HepG2 (cell line): ENCODE results near the gene CCT4. TPM values are rescaled to one million over a fixed set of nuclear protein-coding genes. Genes with fewer than 3 reads are reported as not detected.

Experiments used
- ATAC-seq: fragments of 200-7000 bp; cut with Tn5 transposase; 3 replicates; pipeline ENCODE4 v1.9.1; 2020; ENCODE audit warnings: mild to moderate bottlenecking, moderate library complexity
- BruUV-seq: library from RNA; stranded (reverse); fragments of 400-500 nt; replicated peaks from 2 replicates; lab custom pipeline; 2021; lab: Mats Ljungman, UMichigan
- CTCF ChIA-PET: fragments of 300-600 bp; formaldehyde crosslinking; extraction: SDS; loops from one replicate; lab custom pipeline; 2021; ENCODE audit warnings: low total read pairs, inconsistent platforms, low intra/inter-chr PET ratio; lab: Yijun Ruan, JAX
- POLR2A ChIA-PET: fragments of 350-600 bp; sonication (Branson Sonifier 250); formaldehyde crosslinking; loops from one replicate; lab custom pipeline; 2020; ENCODE audit warnings: antibody characterized with exemption, inconsistent platforms; lab: Yijun Ruan, JAX
- DNase-seq: peaks from one replicate; pipeline ENCODE4 v3.0.0-alpha.2; 2015; ENCODE audit warnings: low spot score
- FAIRE-seq: peaks from 3 replicates; lab custom pipeline; 2011; peaks lifted over from hg19 to GRCh38; lab: Jason Lieb, UNC
- H2AFZ ChIP-seq: one replicate; pipeline ENCODE4 v1.6.1; 2011; ENCODE audit warnings: low read length, inconsistent platforms
- H3K27ac ChIP-seq: fragments of 300-600 bp; 3 replicates; pipeline ENCODE4 v1.8.0; 2011; ENCODE audit warnings: mixed run types, mild to moderate bottlenecking, mixed read lengths, low read length, inconsistent platforms; ENCODE audit not compliant: insufficient read depth; ENCODE audit errors: extremely low read length
- H3K27me3 ChIP-seq, 2 experiments: fragments of 200-600 bp in 1 of 2; 2 replicates in 1 of 2; 3 replicates in 1 of 2; pipeline versions ENCODE4 v1.6.0 to v1.8.0; 2011; ENCODE audit warnings: low read length in 2 of 2, mild to moderate bottlenecking in 2 of 2, moderate library complexity in 2 of 2, inconsistent platforms in 1 of 2; ENCODE audit not compliant: insufficient read depth in 2 of 2, control insufficient read depth in 1 of 2
- H3K36me3 ChIP-seq, 2 experiments: fragments of 200-600 bp in 1 of 2; replicated peaks in 1 of 2; 2 replicates in 1 of 2; 3 replicates in 1 of 2; pipeline versions ENCODE4 v1.5.1 to v1.8.0; 2011; ENCODE audit warnings: low read length in 2 of 2, inconsistent platforms in 1 of 2; ENCODE audit not compliant: insufficient read depth in 2 of 2, control insufficient read depth in 1 of 2
- H3K4me1 ChIP-seq: 2 replicates; pipeline ENCODE4 v1.5.1; 2012; ENCODE audit warnings: low read length, inconsistent platforms; ENCODE audit not compliant: insufficient read depth
- H3K4me2 ChIP-seq: 2 replicates; pipeline ENCODE4 v1.6.0; 2011; ENCODE audit warnings: low read depth, low read length, inconsistent platforms
- H3K4me3 ChIP-seq, 3 experiments: fragments of 200-600 bp in 1 of 3; sonication (generic), shearing (Covaris generic) in 1 of 3; replicated peaks in 1 of 3; 2 replicates each; pipeline ENCODE4 v1.5.1; 2011 to 2016; ENCODE audit warnings: low read length in 3 of 3, inconsistent platforms in 2 of 3, low read depth in 2 of 3, mild to moderate bottlenecking in 2 of 3, control low read depth in 1 of 3, mixed read lengths in 1 of 3; ENCODE audit not compliant: insufficient read depth in 1 of 3
- H3K79me2 ChIP-seq: one replicate; pipeline ENCODE4 v1.6.1; 2011; ENCODE audit warnings: low read length, inconsistent platforms; ENCODE audit not compliant: insufficient read depth
- H3K9ac ChIP-seq: 2 replicates; pipeline ENCODE4 v1.6.0; 2011; ENCODE audit warnings: mild to moderate bottlenecking, low read depth, low read length, inconsistent platforms; ENCODE audit not compliant: insufficient read depth
- H3K9me3 ChIP-seq: 2 replicates; pipeline ENCODE4 v1.5.1; 2012; ENCODE audit warnings: mild to moderate bottlenecking, low read length
- H4K20me1 ChIP-seq: 2 replicates; pipeline ENCODE4 v1.6.0; 2011; ENCODE audit warnings: inconsistent platforms, mild to moderate bottlenecking, low read length, moderate library complexity; ENCODE audit not compliant: insufficient read depth
- BATF2 ChIP-seq: sonication (generic); formaldehyde crosslinking; IDR thresholded peaks from 2 replicates; pipeline ENCODE4 v1.8.0; 2022; ENCODE audit warnings: mild to moderate bottlenecking, missing genetic modification reagents, moderate library complexity
- CBFB ChIP-seq: sonication (generic); formaldehyde crosslinking; IDR thresholded peaks from 2 replicates; pipeline ENCODE4 v1.4.0; 2020; ENCODE audit warnings: missing genetic modification reagents
- FOXC1 ChIP-seq: sonication (generic); formaldehyde crosslinking; IDR thresholded peaks from 2 replicates; pipeline ENCODE4 v1.8.0; 2022; ENCODE audit warnings: mild to moderate bottlenecking, missing genetic modification reagents, borderline replicate concordance
- KDM1A ChIP-seq: IDR thresholded peaks from 2 replicates; pipeline ENCODE4 v1.6.1; 2016; ENCODE audit warnings: missing compliant biosample characterization
- NR2C2 ChIP-seq: sonication (generic); formaldehyde crosslinking; IDR thresholded peaks from 2 replicates; pipeline ENCODE4 v1.4.0; 2020; ENCODE audit warnings: missing genetic modification reagents, mild to moderate bottlenecking, moderate library complexity, borderline replicate concordance
- RERE ChIP-seq: IDR thresholded peaks from 2 replicates; pipeline ENCODE4 v1.6.1; 2016; ENCODE audit warnings: low read depth, missing genetic modification reagents, missing compliant biosample characterization
- XBP1 ChIP-seq: sonication (generic); formaldehyde crosslinking; IDR thresholded peaks from 2 replicates; pipeline ENCODE4 v1.5.0; 2020; ENCODE audit warnings: missing genetic modification reagents
- ZNF253 ChIP-seq: sonication (generic); formaldehyde crosslinking; IDR thresholded peaks from 2 replicates; pipeline ENCODE4 v1.8.0; 2022; ENCODE audit warnings: mild to moderate bottlenecking, missing genetic modification reagents, borderline replicate concordance
- ZNF281 ChIP-seq: sonication (generic); formaldehyde crosslinking; IDR thresholded peaks from 2 replicates; pipeline ENCODE4 v1.4.0; 2020; ENCODE audit warnings: missing genetic modification reagents, borderline replicate concordance
- ZNF558 ChIP-seq: sonication (generic); formaldehyde crosslinking; IDR thresholded peaks from 2 replicates; pipeline ENCODE4 v1.9.0; 2022; ENCODE audit warnings: mild to moderate bottlenecking, missing genetic modification reagents, borderline replicate concordance
- ZNF576 ChIP-seq: sonication (generic); formaldehyde crosslinking; IDR thresholded peaks from 2 replicates; pipeline ENCODE4 v1.4.0; 2020; ENCODE audit warnings: mild to moderate bottlenecking, missing genetic modification reagents
- WGBS: methylation state at CpG from one replicate; pipeline ENCODE4 v1.1.6; 2017; ENCODE audit warnings: low lambda C conversion rate; 5-methylcytosine and 5-hydroxymethylcytosine counted together
- in situ Hi-C: cut with HindIII; loops from 2 replicates; pipeline ENCODE4 v1.10.0; 2017; ENCODE audit warnings: low pct_unique_long_range_greater_than_20kb; ENCODE audit not compliant: extremely low pct_ligation_motif_present
- intact Hi-C: fragments of 100-400 bp; cut with micrococcal nuclease; formaldehyde crosslinking; loops from one replicate; pipeline ENCODE4 v1.10.0; 2022; ENCODE audit not compliant: unreplicated experiment
- polyA plus RNA-seq, 8 experiments: library from polyadenylated mRNA; depleted of rRNA in 3 of 8; stranded (reverse) in 7 of 8; unstranded in 1 of 8; fragments of >200 nt; fragmentation: Illumina TruSeq in 4 of 8; extraction: Trizol in 4 of 8; gene quantifications; 2 replicates each; pipeline versions ENCODE4 v1.2.1 to v1.2.3, GENCODE V29; 2011 to 2016; ENCODE audit warnings: low read depth in 4 of 8, missing spikeins in 1 of 8, mixed read lengths in 1 of 8; ENCODE audit not compliant: insufficient read depth in 1 of 8
- total RNA-seq, 5 experiments: library from RNA; depleted of rRNA; stranded (reverse); fragments of >200 nt; fragmentation: Illumina TruSeq; extraction: Trizol; gene quantifications; 2 replicates each; pipeline ENCODE4 v1.2.3, GENCODE V29; 2016; ENCODE audit warnings: low read depth in 1 of 5

CCT4 gene
- total and polyA plus RNA-seq, 2 of the 13 experiments (the other 11 are each of a cell fraction or from before 2014, with no cell fraction given): 138 to 340 TPM

GRCh38 chr2:61926531-61927477 is 38.3 kb upstream of the CCT4 start:
- Histone ChIP-seq H4K20me1 (no peaks in the 10 kb centered on the region), H3K36me3 (no peaks in the 10 kb centered on the region), H3K79me2 (no peaks in the 10 kb centered on the region), H3K4me1 (peaks cover 15% of the 10 kb centered on the region), H3K9ac (no peak overlapping the region), H3K27ac (no peak overlapping the region), H3K4me2 (no peak overlapping the region), H3K4me3 (no peak overlapping the region), H3K9me3 (no peaks in the 10 kb centered on the region), H3K27me3 (no peaks in the 10 kb centered on the region), H2AFZ (no peak overlapping the region)
- intact Hi-C loops (no loop called here), in situ Hi-C loops (no loop called here)
- POLR2A ChIA-PET: no interaction called here
- CTCF ChIA-PET: no interaction called here
- FAIRE-seq (no peak), ATAC-seq (no peak), DNase-seq (no peak)
- no TSS peak for BruUV-seq
- TF ChIP-seq BATF2 (CRISPR knock-in tag): no peak
- no peak for TF ChIP-seq NR2C2 (CRISPR knock-in tag)
- no peak for TF ChIP-seq ZNF281 (CRISPR knock-in tag)
- no peak for TF ChIP-seq CBFB (CRISPR knock-in tag)
- no peak for TF ChIP-seq ZNF576
- TF ChIP-seq XBP1 (CRISPR knock-in tag): no peak
- TF ChIP-seq KDM1A (CRISPR knock-in tag): no peak
- TF ChIP-seq ZNF253 (CRISPR knock-in tag): no peak
- TF ChIP-seq FOXC1: no peak
- TF ChIP-seq RERE (CRISPR knock-in tag): no peak
- TF ChIP-seq ZNF558 (CRISPR knock-in tag): no peak
- 87% methylated on average over 8 of the region's 8 CpGs for WGBS
